ENCODE measurements around the gene MYH6.

MYH6 gene

DNA sequence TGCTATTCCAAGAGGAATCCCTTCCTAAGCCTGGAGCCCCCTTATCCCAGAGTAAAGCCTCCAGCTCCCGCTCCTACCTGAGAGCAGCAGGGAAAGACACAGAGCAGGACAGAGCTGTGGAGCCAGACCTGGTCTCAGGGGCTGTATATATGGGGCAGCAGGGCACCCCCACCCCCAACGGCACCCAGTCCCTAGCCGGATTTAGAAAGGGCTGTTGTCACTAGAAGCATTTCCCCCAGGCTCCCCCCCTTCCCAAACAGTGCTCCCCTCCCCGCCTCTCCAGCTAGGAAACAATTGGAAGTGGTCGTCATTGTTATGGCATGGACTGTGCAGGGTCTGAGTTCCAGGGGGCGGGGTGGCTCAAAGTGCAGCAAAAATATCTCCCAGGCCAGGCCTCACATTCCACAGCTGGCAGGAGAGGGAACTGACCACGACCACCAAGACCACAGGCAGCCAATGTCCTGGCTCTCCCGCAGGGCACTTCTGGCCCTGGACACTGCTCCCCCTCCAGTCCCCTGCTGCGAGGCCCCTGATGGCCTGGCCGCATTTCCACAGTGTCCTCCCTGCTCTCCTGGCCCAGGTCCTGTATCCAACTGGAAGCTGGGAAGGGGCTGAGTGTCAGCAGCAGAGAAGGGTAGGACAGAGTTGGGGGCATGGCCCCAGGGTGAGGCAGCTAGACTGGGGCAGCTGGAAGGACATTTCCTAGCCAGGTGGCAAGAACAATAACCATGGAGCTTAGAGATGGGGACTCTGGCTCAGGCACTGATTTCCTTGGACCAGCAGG lies 27.7 kb upstream of the MYH6 start, which contains the start of gene MYH7:
Gene MYH7 (minus strand): TSS at position 118 of the 784 bp plus-strand sequence. CDS start 1,928 bp downstream, outside the sequence.
- Histone ChIP-seq H3K36me3 (ENCODE audit: insufficient read depth, low read length) (no peaks in the 10 kb centered on the region), H2AFZ (ENCODE audit: low read length) (no peak within 1 kb of the TSS), H3K9me2 (ENCODE audit: low read depth, low read length) (no peaks in the 10 kb centered on the region), H3K27ac (ENCODE audit: low read depth, low read length, poor library complexity, severe bottlenecking) (no peak within 1 kb of the TSS), H3K4me2 (ENCODE audit: low read length) (no peak within 1 kb of the TSS), H3F3A (ENCODE audit: insufficient read depth, low read length) (no peaks in the 10 kb centered on the region), H4K20me1 (ENCODE audit: insufficient read depth, low read length) (no peaks in the 10 kb centered on the region), H3K79me2 (ENCODE audit: insufficient read depth, low read length) (no peaks in the 10 kb centered on the region), H3K4me3 (ENCODE audit: low read depth, low read length, poor library complexity, severe bottlenecking) (no peak within 1 kb of the TSS), H3K4me1 (ENCODE audit: insufficient read depth, low read length, severe bottlenecking) (no peaks in the 10 kb centered on the region), H3K27me3 (ENCODE audit: insufficient read depth, low read length) (peaks cover 11% of the 10 kb centered on the region), H3K9me3 (ENCODE audit: low read length) (no peaks in the 10 kb centered on the region), H3K9ac (ENCODE audit: low read length) (no peak within 1 kb of the TSS)
- TF ChIP-seq EZH2 (IDR thresholded peaks at IDR 0.05; ENCODE audit: borderline replicate concordance, low read length): no peak
- TF ChIP-seq, protein P1, sequence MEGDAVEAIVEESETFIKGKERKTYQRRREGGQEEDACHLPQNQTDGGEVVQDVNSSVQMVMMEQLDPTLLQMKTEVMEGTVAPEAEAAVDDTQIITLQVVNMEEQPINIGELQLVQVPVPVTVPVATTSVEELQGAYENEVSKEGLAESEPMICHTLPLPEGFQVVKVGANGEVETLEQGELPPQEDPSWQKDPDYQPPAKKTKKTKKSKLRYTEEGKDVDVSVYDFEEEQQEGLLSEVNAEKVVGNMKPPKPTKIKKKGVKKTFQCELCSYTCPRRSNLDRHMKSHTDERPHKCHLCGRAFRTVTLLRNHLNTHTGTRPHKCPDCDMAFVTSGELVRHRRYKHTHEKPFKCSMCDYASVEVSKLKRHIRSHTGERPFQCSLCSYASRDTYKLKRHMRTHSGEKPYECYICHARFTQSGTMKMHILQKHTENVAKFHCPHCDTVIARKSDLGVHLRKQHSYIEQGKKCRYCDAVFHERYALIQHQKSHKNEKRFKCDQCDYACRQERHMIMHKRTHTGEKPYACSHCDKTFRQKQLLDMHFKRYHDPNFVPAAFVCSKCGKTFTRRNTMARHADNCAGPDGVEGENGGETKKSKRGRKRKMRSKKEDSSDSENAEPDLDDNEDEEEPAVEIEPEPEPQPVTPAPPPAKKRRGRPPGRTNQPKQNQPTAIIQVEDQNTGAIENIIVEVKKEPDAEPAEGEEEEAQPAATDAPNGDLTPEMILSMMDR (IDR thresholded peaks at IDR 0.05; ENCODE audit: low read length): no peak

DNA sequence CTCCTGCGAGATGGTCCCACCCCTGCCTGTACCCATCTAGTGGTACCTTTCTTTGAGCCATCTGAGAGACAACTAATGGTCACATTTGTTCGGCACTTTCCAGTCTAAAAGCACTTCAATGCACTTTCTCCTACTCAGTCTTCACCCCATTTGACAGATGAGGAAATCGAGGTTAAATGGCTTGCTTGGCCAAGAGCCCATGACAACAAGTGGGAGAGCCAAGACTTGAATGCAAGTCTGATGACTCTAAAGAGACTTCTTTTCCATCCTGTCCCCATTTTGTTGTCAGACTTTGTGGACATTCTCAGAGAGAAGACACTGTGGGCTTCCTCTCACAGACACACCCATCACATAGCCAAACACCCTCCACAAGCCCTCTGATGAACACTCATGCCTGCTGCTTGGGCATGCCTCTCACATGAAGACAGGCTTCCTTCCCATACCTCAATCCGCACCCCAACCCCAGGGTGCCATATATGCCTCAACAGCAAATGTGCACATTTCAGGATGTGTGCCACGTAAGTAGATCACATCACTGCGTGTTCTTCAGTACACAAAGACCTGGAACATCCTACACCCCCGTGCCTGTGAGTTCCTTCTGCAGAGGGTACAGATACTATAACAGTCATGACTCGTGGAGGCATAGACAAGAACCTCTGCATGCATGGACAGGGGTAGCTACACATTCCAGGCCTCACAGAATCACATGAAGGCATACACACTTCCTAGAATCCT lies 26.6 kb upstream of the MYH6 start:
- H3K4me1 ChIP-seq (ENCODE audit: insufficient read depth, low read length, severe bottlenecking): no peaks in the 10 kb centered on the region
- 0 out of 2 replicates have a peak, but pooled peaks cover 4% of the 10 kb centered on the region for H3K27me3 ChIP-seq (ENCODE audit: insufficient read depth, low read length)
- no peak overlapping the region for H3K4me2 ChIP-seq (ENCODE audit: low read length)
- TF ChIP-seq, protein P1 (IDR thresholded peaks at IDR 0.05; ENCODE audit: low read length): no peak
- no peak for TF ChIP-seq EZH2 (IDR thresholded peaks at IDR 0.05; ENCODE audit: borderline replicate concordance, low read length)
- no peak overlapping the region for H2AFZ ChIP-seq (ENCODE audit: low read length)
- H3K36me3 ChIP-seq (ENCODE audit: insufficient read depth, low read length): no peaks in the 10 kb centered on the region
- H3K9ac ChIP-seq (ENCODE audit: low read length): no peak overlapping the region
- no peaks in the 10 kb centered on the region for H3K9me3 ChIP-seq (ENCODE audit: low read length)
- H3F3A ChIP-seq (ENCODE audit: insufficient read depth, low read length): no peaks in the 10 kb centered on the region
- no peaks in the 10 kb centered on the region for H3K79me2 ChIP-seq (ENCODE audit: insufficient read depth, low read length)
- no peaks in the 10 kb centered on the region for H4K20me1 ChIP-seq (ENCODE audit: insufficient read depth, low read length)
- no peak overlapping the region for H3K27ac ChIP-seq (ENCODE audit: low read depth, low read length, poor library complexity, severe bottlenecking)
- no peak overlapping the region for H3K4me3 ChIP-seq (ENCODE audit: low read depth, low read length, poor library complexity, severe bottlenecking)
- H3K9me2 ChIP-seq (ENCODE audit: low read depth, low read length): no peaks in the 10 kb centered on the region

DNA sequence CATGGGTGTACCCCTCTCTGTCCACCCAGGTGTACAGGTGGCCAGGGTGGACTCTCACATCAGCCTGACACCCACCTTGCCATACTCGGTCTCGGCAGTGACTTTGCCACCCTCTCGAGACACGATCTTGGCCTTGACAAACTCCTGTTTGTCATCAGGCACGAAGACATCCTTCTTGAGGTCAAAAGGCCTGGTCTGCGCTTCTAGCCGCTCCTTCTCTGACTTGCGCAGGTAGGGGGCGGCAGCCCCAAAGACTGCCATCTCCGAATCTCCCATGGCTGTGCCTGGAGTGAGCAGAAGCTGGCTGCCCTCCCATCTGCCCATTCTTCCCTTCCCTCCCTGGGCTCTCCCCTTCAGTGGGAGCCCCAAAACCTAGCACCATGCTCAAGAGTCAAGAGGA lies 25.4 kb upstream of the MYH6 start:
- Histone ChIP-seq H3K4me3 (ENCODE audit: low read depth, low read length, poor library complexity, severe bottlenecking) (no peak overlapping the region), H3K9me3 (ENCODE audit: low read length) (no peaks in the 10 kb centered on the region), H3K79me2 (ENCODE audit: insufficient read depth, low read length) (no peaks in the 10 kb centered on the region), H4K20me1 (ENCODE audit: insufficient read depth, low read length) (no peaks in the 10 kb centered on the region), H3K36me3 (ENCODE audit: insufficient read depth, low read length) (no peaks in the 10 kb centered on the region), H3K4me1 (ENCODE audit: insufficient read depth, low read length, severe bottlenecking) (no peaks in the 10 kb centered on the region), H3K9ac (ENCODE audit: low read length) (no peak overlapping the region), H3K27ac (ENCODE audit: low read depth, low read length, poor library complexity, severe bottlenecking) (no peak overlapping the region), H3K4me2 (ENCODE audit: low read length) (no peak overlapping the region), H3K27me3 (ENCODE audit: insufficient read depth, low read length) (0 out of 2 replicates have a peak, but pooled peaks cover 4% of the 10 kb centered on the region), H2AFZ (ENCODE audit: low read length) (no peak overlapping the region), H3F3A (ENCODE audit: insufficient read depth, low read length) (no peaks in the 10 kb centered on the region), H3K9me2 (ENCODE audit: low read depth, low read length) (no peaks in the 10 kb centered on the region)
- TF ChIP-seq, protein P1 (IDR thresholded peaks at IDR 0.05; ENCODE audit: low read length): no peak
- TF ChIP-seq EZH2 (IDR thresholded peaks at IDR 0.05; ENCODE audit: borderline replicate concordance, low read length): no peak
